Endothelial cell (in vitro differentiated cells): Measurements from ENCODE around the gene ZBTB1. TPM values are rescaled to one million over a fixed set of nuclear protein-coding genes. Genes with fewer than 3 reads are reported as not detected.

Experiments used
- DNase-seq: peaks from one replicate; pipeline ENCODE4 v3.0.0; 2021; ENCODE audit warnings: low spot score
- H3K27ac Mint-ChIP-seq: one replicate; pipeline ENCODE4 v1.8.0; 2021; ENCODE audit warnings: mixed read lengths, inconsistent platforms; ENCODE audit not compliant: unreplicated experiment
- H3K27me3 Mint-ChIP-seq: one replicate; pipeline ENCODE4 v1.8.0; 2021; ENCODE audit warnings: mild to moderate bottlenecking, moderate library complexity, mixed read lengths, inconsistent platforms; ENCODE audit not compliant: unreplicated experiment
- H3K36me3 Mint-ChIP-seq: one replicate; pipeline ENCODE4 v1.8.0; 2021; ENCODE audit warnings: mild to moderate bottlenecking, low read depth, mixed read lengths, inconsistent platforms; ENCODE audit not compliant: unreplicated experiment
- H3K4me1 Mint-ChIP-seq: one replicate; pipeline ENCODE4 v1.8.0; 2021; ENCODE audit warnings: mild to moderate bottlenecking, mixed read lengths, inconsistent platforms; ENCODE audit not compliant: unreplicated experiment
- H3K4me3 Mint-ChIP-seq: one replicate; pipeline ENCODE4 v1.8.0; 2021; ENCODE audit warnings: mild to moderate bottlenecking, mixed read lengths, inconsistent platforms; ENCODE audit not compliant: unreplicated experiment
- H3K9me3 Mint-ChIP-seq: one replicate; pipeline ENCODE4 v1.8.0; 2021; ENCODE audit warnings: mixed read lengths, inconsistent platforms; ENCODE audit not compliant: unreplicated experiment
- CTCF ChIP-seq: fragments of 200-600 bp; sonication (generic); IDR thresholded peaks from one replicate; pipeline ENCODE4 v1.5.0; 2021; ENCODE audit warnings: antibody characterized with exemption; ENCODE audit not compliant: unreplicated experiment
- total RNA-seq: library from RNA; stranded (reverse); fragmentation: NEBNext Ultra II Directional; extraction: Animal tissue kit (Norgen Biotek cat#: 25700); gene quantifications from one replicate; pipeline ENCODE4 v1.2.1, GENCODE V29; 2021; ENCODE audit not compliant: unreplicated experiment

Gene ZBTB1
- total RNA-seq, 1 donor from 2014 or later: 57.8 TPM

- no peak overlapping the region for H3K27ac Mint-ChIP-seq
- no peaks in the 10 kb centered on the region for H3K36me3 Mint-ChIP-seq
- no peak overlapping the region for H3K4me3 Mint-ChIP-seq
- no peak for DNase-seq
- peaks cover 2% of the 10 kb centered on the region for H3K27me3 Mint-ChIP-seq
- H3K4me1 Mint-ChIP-seq: no peaks in the 10 kb centered on the region
- no peaks in the 10 kb centered on the region for H3K9me3 Mint-ChIP-seq
- TF ChIP-seq CTCF: no peak
Observed at GRCh38 chr14:64476438-64476837, 28.1 kb upstream of the ZBTB1 start.

GRCh38 chr14:64478634-64479250 is 25.8 kb upstream of the ZBTB1 start:
- peaks cover 2% of the 10 kb centered on the region for H3K27me3 Mint-ChIP-seq
- DNase-seq: no peak
- H3K9me3 Mint-ChIP-seq: no peaks in the 10 kb centered on the region
- no peaks in the 10 kb centered on the region for H3K4me1 Mint-ChIP-seq
- no peak overlapping the region for H3K4me3 Mint-ChIP-seq
- H3K36me3 Mint-ChIP-seq: no peaks in the 10 kb centered on the region
- no peak for TF ChIP-seq CTCF
- H3K27ac Mint-ChIP-seq: no peak overlapping the region

GRCh38 chr14:64488590-64489099 is 15.9 kb upstream of the ZBTB1 start:
- no peak overlapping the region for H3K27ac Mint-ChIP-seq
- no peak overlapping the region for H3K4me3 Mint-ChIP-seq
- no peaks in the 10 kb centered on the region for H3K9me3 Mint-ChIP-seq
- H3K36me3 Mint-ChIP-seq: no peaks in the 10 kb centered on the region
- no peak for TF ChIP-seq CTCF
- no peak for DNase-seq
- no peaks in the 10 kb centered on the region for H3K27me3 Mint-ChIP-seq
- no peaks in the 10 kb centered on the region for H3K4me1 Mint-ChIP-seq

- DNase-seq: no peak
- no peaks in the 10 kb centered on the region for H3K27me3 Mint-ChIP-seq
- H3K4me1 Mint-ChIP-seq: no peaks in the 10 kb centered on the region
- no peak overlapping the region for H3K27ac Mint-ChIP-seq
- H3K4me3 Mint-ChIP-seq: no peak overlapping the region
- H3K9me3 Mint-ChIP-seq: no peaks in the 10 kb centered on the region
- TF ChIP-seq CTCF: no peak
- no peaks in the 10 kb centered on the region for H3K36me3 Mint-ChIP-seq
Observed at GRCh38 chr14:64491637-64492036, 12.9 kb upstream of the ZBTB1 start.

- H3K36me3 Mint-ChIP-seq: no peaks in the 10 kb centered on the region
- no peak overlapping the region for H3K4me3 Mint-ChIP-seq
- no peaks in the 10 kb centered on the region for H3K9me3 Mint-ChIP-seq
- no peaks in the 10 kb centered on the region for H3K4me1 Mint-ChIP-seq
- no peak overlapping the region for H3K27ac Mint-ChIP-seq
- TF ChIP-seq CTCF: no peak
- no peak for DNase-seq
- H3K27me3 Mint-ChIP-seq: no peaks in the 10 kb centered on the region
Observed at GRCh38 chr14:64493455-64493854, 11.1 kb upstream of the ZBTB1 start.
